ENCODE data around the gene NTPCR. TPM values are rescaled to one million over a fixed set of nuclear protein-coding genes. Genes with fewer than 3 reads are reported as not detected.

The NTPCR gene
- total and polyA plus RNA-seq, 4 donors = 30.8 to 51.6 (median 39.4) TPM

DNA sequence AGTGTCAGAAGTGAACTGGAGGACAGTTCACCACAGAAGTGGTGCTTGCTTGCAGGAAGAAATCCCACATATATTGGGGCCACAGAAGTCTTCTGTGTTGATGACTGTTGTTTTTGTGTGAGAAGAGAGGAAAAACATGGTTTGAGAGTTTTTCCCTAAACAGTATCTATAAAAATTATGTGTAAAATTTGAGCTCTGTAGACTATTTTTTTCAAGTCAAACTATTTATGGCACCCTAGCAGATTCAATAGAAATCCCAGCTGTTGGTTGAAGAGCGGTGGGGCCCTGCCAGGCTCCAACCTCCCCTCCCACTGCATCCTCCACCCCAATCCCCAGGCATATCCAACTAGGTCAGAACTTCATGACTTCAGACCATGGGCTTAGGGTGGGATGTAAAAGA lies 61.6 kb downstream of the NTPCR start:
- H3K9ac ChIP-seq (ENCODE audit: insufficient read depth in 1 of 2, low read length in 2 of 2) = no peak overlapping the region
- no peak for ATAC-seq (ENCODE audit: insufficient read depth, low FRiP score)
- no peaks in the 10 kb centered on the region for H3K9me3 ChIP-seq (ENCODE audit: control insufficient read depth in 4 of 4, insufficient read depth in 3 of 4, low read length in 3 of 4)
- peaks cover 0 to 7% (median 2%) of the 10 kb centered on the region in 5 donors for H3K4me1 ChIP-seq (ENCODE audit: control insufficient read depth in 5 of 5, insufficient read depth in 5 of 5, low read length in 5 of 5)
- DNase-seq = peak; percentile 32 to 70 (median 57)
- TF ChIP-seq, protein P1, sequence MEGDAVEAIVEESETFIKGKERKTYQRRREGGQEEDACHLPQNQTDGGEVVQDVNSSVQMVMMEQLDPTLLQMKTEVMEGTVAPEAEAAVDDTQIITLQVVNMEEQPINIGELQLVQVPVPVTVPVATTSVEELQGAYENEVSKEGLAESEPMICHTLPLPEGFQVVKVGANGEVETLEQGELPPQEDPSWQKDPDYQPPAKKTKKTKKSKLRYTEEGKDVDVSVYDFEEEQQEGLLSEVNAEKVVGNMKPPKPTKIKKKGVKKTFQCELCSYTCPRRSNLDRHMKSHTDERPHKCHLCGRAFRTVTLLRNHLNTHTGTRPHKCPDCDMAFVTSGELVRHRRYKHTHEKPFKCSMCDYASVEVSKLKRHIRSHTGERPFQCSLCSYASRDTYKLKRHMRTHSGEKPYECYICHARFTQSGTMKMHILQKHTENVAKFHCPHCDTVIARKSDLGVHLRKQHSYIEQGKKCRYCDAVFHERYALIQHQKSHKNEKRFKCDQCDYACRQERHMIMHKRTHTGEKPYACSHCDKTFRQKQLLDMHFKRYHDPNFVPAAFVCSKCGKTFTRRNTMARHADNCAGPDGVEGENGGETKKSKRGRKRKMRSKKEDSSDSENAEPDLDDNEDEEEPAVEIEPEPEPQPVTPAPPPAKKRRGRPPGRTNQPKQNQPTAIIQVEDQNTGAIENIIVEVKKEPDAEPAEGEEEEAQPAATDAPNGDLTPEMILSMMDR (IDR thresholded peaks at IDR 0.05; ENCODE audit: control extremely low read depth, extremely low read depth) = no peak
- no peaks in the 10 kb centered on the region for H3K27me3 ChIP-seq (ENCODE audit: control insufficient read depth in 3 of 3, insufficient read depth in 3 of 3, low read length in 2 of 3)
- WGBS, 2 donors = 85 to 92% methylated on average over 1 of the region's 1 CpG
- no peak overlapping the region for H3K27ac ChIP-seq (ENCODE audit: low read depth in 1 of 2, low read length in 1 of 2)
- peaks cover 0 to 2% (median 0%) of the 10 kb centered on the region in 4 donors for H3K36me3 ChIP-seq (ENCODE audit: control insufficient read depth in 4 of 4, insufficient read depth in 4 of 4, low read length in 4 of 4)
- H3K4me3 ChIP-seq = no peak overlapping the region

DNA sequence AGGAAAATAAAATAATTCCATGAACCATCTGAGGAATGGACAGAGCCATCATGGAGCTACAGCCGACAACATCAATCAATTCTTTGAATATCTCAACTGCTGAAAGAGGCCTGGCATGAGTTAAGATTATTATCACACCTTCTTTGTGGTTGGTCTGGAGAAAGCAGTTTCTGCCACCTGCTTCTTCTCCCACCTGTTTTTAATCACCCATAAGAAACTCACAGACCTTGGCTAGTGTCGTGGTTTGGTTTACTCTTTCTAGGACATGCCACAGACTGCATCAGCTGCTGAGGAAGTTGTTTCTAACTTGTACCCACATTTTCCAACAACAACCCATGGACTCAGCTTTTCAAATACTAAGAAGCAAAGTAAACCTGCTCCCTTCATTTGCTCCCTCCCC lies 65.6 kb downstream of the NTPCR start:
- H3K9ac ChIP-seq (ENCODE audit: insufficient read depth in 1 of 2, low read length in 2 of 2) = no peak overlapping the region
- no peak overlapping the region for H3K4me3 ChIP-seq
- H3K27me3 ChIP-seq (ENCODE audit: control insufficient read depth in 3 of 3, insufficient read depth in 3 of 3, low read length in 2 of 3) = no peaks in the 10 kb centered on the region
- no peaks in the 10 kb centered on the region for H3K9me3 ChIP-seq (ENCODE audit: control insufficient read depth in 4 of 4, insufficient read depth in 3 of 4, low read length in 3 of 4)
- DNase-seq = no peak
- peaks cover 0 to 4% (median 0%) of the 10 kb centered on the region in 4 donors for H3K36me3 ChIP-seq (ENCODE audit: control insufficient read depth in 4 of 4, insufficient read depth in 4 of 4, low read length in 4 of 4)
- H3K4me1 ChIP-seq (ENCODE audit: control insufficient read depth in 5 of 5, insufficient read depth in 5 of 5, low read length in 5 of 5) = peaks cover 0 to 28% (median 6%) of the 10 kb centered on the region in 5 donors
- ATAC-seq (ENCODE audit: insufficient read depth, low FRiP score) = no peak
- TF ChIP-seq, protein P1 (IDR thresholded peaks at IDR 0.05; ENCODE audit: control extremely low read depth, extremely low read depth) = no peak
- H3K27ac ChIP-seq (ENCODE audit: low read depth in 1 of 2, low read length in 1 of 2) = no peak overlapping the region
- 69 to 81% methylated on average over 2 of the region's 2 CpGs for WGBS, 2 donors

DNA sequence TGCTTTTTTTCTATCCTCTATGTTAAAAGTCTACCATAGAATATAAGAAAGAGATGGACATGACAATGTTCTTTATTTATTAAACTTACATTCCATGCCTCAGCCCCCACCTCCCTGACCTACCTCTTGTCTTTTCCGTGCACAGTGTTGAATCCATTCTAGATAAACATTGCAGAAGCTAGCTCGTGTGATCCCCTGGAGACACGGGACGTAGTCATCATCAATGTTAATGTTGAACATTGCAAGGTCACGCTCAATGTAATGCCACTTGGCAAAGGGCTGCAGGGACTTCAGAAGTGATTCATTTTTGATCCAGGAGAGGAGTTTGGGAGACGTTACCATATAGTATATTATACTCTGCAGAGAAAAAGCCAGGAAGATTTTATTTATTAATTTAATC lies 66.4 kb downstream of the NTPCR start:
- Histone ChIP-seq H3K9ac (ENCODE audit: insufficient read depth in 1 of 2, low read length in 2 of 2) (no peak overlapping the region), H3K4me1 (ENCODE audit: control insufficient read depth in 5 of 5, insufficient read depth in 5 of 5, low read length in 5 of 5) (peaks cover 0 to 29% (median 10%) of the 10 kb centered on the region in 5 donors), H3K27ac (ENCODE audit: low read depth in 1 of 2, low read length in 1 of 2) (no peak overlapping the region), H3K9me3 (ENCODE audit: control insufficient read depth in 4 of 4, insufficient read depth in 3 of 4, low read length in 3 of 4) (no peaks in the 10 kb centered on the region), H3K36me3 (ENCODE audit: control insufficient read depth in 4 of 4, insufficient read depth in 4 of 4, low read length in 4 of 4) (peaks cover 0 to 4% (median 0%) of the 10 kb centered on the region in 4 donors), H3K4me3 (no peak overlapping the region), H3K27me3 (ENCODE audit: control insufficient read depth in 3 of 3, insufficient read depth in 3 of 3, low read length in 2 of 3) (no peaks in the 10 kb centered on the region)
- no peak for ATAC-seq (ENCODE audit: insufficient read depth, low FRiP score)
- TF ChIP-seq, protein P1 (IDR thresholded peaks at IDR 0.05; ENCODE audit: control extremely low read depth, extremely low read depth) = no peak
- WGBS, 2 donors = 86 to 92% methylated on average over 6 of the region's 6 CpGs
- no peak for DNase-seq

DNA sequence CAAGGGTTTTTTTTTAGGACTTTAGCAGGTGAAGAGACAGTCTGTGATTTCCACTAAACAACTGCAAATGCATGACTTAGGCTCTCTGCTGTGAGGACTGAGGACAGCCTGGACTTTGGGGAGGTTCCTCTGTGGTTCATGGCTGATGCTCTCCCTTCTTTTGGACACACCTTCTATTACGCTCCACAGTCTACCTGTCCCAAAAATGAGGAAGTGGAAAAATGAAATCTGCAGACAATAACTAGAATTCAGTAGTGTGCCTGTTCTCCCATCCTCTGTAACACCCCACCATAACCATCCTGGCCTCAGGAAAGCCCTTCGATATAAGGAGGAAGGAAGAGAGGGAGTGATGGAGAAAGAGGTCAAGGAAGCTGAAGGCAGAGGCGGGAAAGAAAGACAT lies 68.7 kb downstream of the NTPCR start:
- Histone ChIP-seq H3K27me3 (ENCODE audit: control insufficient read depth in 3 of 3, insufficient read depth in 3 of 3, low read length in 2 of 3) (no peaks in the 10 kb centered on the region), H3K4me3 (no peak overlapping the region), H3K9ac (ENCODE audit: insufficient read depth in 1 of 2, low read length in 2 of 2) (no peak overlapping the region), H3K36me3 (ENCODE audit: control insufficient read depth in 4 of 4, insufficient read depth in 4 of 4, low read length in 4 of 4) (peaks cover 0 to 4% (median 0%) of the 10 kb centered on the region in 4 donors), H3K27ac (ENCODE audit: low read depth in 1 of 2, low read length in 1 of 2) (no peak overlapping the region), H3K4me1 (ENCODE audit: control insufficient read depth in 5 of 5, insufficient read depth in 5 of 5, low read length in 5 of 5) (peaks cover 0 to 27% (median 10%) of the 10 kb centered on the region in 5 donors), H3K9me3 (ENCODE audit: control insufficient read depth in 4 of 4, insufficient read depth in 3 of 4, low read length in 3 of 4) (no peaks in the 10 kb centered on the region)
- no peak for ATAC-seq (ENCODE audit: insufficient read depth, low FRiP score)
- no peak for DNase-seq
- TF ChIP-seq, protein P1 (IDR thresholded peaks at IDR 0.05; ENCODE audit: control extremely low read depth, extremely low read depth) = no peak
- 59 to 86% methylated on average over 3 of the region's 3 CpGs for WGBS, 2 donors

Data from lung (tissue), 12 donors.